Vagina (tissue), 2 donors: Measurements from ENCODE around the gene FAM219B. TPM values are rescaled to one million over a fixed set of nuclear protein-coding genes. Genes with fewer than 3 reads are reported as not detected.
"Not testable (repeated sequence)": the region's sequence is repeated elsewhere in the genome, so short reads cannot be mapped to it uniquely, and the experiment has no call there.

ENCODE experiments used
- DNase-seq, 2 donors: peaks; one replicate each; pipeline ENCODE4 v3.0.0-alpha.2; 2017; ENCODE audit errors: extremely low spot score in 2 of 2
- H3K27ac ChIP-seq: fragments of 200-600 bp; sonication (generic); one replicate; pipeline ENCODE4 v1.5.1; 2019
- H3K27me3 ChIP-seq: fragments of 200-600 bp; sonication (generic); one replicate; pipeline ENCODE4 v1.5.1; 2019
- H3K36me3 ChIP-seq, 2 donors: fragments of 200-600 bp; sonication (generic); one replicate each; pipeline ENCODE4 v1.5.1; 2017 to 2019
- H3K4me1 ChIP-seq: fragments of 200-600 bp; sonication (generic); one replicate; pipeline ENCODE4 v1.5.1; 2019
- H3K4me3 ChIP-seq, 2 donors: fragments of 200-600 bp; sonication (generic); 1 replicate in 1 of 2; 2 replicates in 1 of 2; pipeline ENCODE4 v1.5.1; 2016 to 2019
- H3K9me3 ChIP-seq: fragments of 200-600 bp; sonication (generic); one replicate; pipeline ENCODE4 v1.5.1; 2019
- POLR2A ChIP-seq, 2 donors: fragments of 450-650 bp; IDR thresholded peaks; one replicate each; pipeline ENCODE4 v1.6.1; 2017; ENCODE audit warnings: antibody characterized with exemption in 2 of 2, mild to moderate bottlenecking in 2 of 2, moderate library complexity in 2 of 2
- POLR2AphosphoS5 ChIP-seq, 2 donors: sonication (generic); formaldehyde crosslinking; IDR thresholded peaks; one replicate each; pipeline ENCODE4 v1.9.0; 2017; ENCODE audit warnings: antibody characterized with exemption in 2 of 2, mild to moderate bottlenecking in 2 of 2, low read depth in 1 of 2; ENCODE audit not compliant: insufficient read depth in 1 of 2
- intact Hi-C: fragments of 100-400 bp; cut with DNase I; formaldehyde crosslinking; loops from one replicate; pipeline ENCODE4 v1.15.1; 2023
- total RNA-seq: library from RNA; depleted of rRNA; stranded (reverse); fragments of >200 nt; gene quantifications from one replicate; pipeline ENCODE4 v1.2.3, GENCODE V29; 2016
- TF ChIP-seq, protein P1 (sequence below), 3 experiments: fragments of 450-650 bp in 2 of 3; fragments of 200-600 bp in 1 of 3; sonication (generic) in 1 of 3; IDR thresholded peaks; one replicate each; pipeline ENCODE4 v1.5.1; 2017 to 2019; ENCODE audit warnings: antibody characterized with exemption in 3 of 3, mild to moderate bottlenecking in 2 of 3, moderate library complexity in 2 of 3

The FAM219B gene
- total RNA-seq, 1 donor from 2014 or later, result 51.6 TPM

DNA sequence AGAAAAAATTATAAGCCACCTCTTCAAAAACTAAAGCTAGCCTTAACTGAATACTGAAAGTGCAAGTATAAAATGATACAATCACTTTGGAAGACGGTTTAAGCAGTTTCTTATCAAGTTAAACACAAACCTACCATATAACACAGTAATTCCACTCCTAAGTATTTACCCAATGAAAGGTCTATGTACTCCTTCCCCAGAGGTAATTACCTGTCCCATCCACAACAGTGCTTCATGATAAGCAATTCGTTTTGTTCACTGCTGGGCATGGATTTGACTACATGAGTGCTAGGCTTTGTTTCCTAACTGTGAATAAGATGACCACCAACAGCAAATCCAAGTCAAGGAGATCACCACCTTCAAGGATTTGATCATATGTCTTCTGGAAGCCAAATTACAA is 26.9 kb upstream of the FAM219B start:
- Histone ChIP-seq H3K4me3 (no peak overlapping the region), H3K27me3 (no peaks in the 10 kb centered on the region), H3K9me3 (no peaks in the 10 kb centered on the region), H3K27ac (no peak overlapping the region), H3K36me3 (peaks cover 0 to 11% of the 10 kb centered on the region in 2 donors), H3K4me1 (peaks cover 23% of the 10 kb centered on the region)
- no peak for DNase-seq
- TF ChIP-seq POLR2AphosphoS5 (IDR thresholded peaks at IDR 0.05; ENCODE audit: insufficient read depth in 1 of 2, low read depth in 1 of 2), result no peak
- TF ChIP-seq, protein P1, sequence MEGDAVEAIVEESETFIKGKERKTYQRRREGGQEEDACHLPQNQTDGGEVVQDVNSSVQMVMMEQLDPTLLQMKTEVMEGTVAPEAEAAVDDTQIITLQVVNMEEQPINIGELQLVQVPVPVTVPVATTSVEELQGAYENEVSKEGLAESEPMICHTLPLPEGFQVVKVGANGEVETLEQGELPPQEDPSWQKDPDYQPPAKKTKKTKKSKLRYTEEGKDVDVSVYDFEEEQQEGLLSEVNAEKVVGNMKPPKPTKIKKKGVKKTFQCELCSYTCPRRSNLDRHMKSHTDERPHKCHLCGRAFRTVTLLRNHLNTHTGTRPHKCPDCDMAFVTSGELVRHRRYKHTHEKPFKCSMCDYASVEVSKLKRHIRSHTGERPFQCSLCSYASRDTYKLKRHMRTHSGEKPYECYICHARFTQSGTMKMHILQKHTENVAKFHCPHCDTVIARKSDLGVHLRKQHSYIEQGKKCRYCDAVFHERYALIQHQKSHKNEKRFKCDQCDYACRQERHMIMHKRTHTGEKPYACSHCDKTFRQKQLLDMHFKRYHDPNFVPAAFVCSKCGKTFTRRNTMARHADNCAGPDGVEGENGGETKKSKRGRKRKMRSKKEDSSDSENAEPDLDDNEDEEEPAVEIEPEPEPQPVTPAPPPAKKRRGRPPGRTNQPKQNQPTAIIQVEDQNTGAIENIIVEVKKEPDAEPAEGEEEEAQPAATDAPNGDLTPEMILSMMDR (IDR thresholded peaks at IDR 0.05), result no peak
- no peak for TF ChIP-seq POLR2A (IDR thresholded peaks at IDR 0.05)
- intact Hi-C loops, result no loop called here

- H3K36me3 ChIP-seq, result peaks cover 0 to 39% of the 10 kb centered on the region in 2 donors
- peaks cover 4% of the 10 kb centered on the region for H3K4me1 ChIP-seq
- no peak for DNase-seq
- H3K27ac ChIP-seq, result no peak overlapping the region
- TF ChIP-seq POLR2AphosphoS5 (IDR thresholded peaks at IDR 0.05; ENCODE audit: insufficient read depth in 1 of 2, low read depth in 1 of 2) (no peak), POLR2A (IDR thresholded peaks at IDR 0.05) (no peak)
- TF ChIP-seq, protein P1 (IDR thresholded peaks at IDR 0.05), result no peak
- intact Hi-C loops, result no loop called here
- H3K4me3 ChIP-seq, result no peak overlapping the region
- H3K27me3 ChIP-seq, result no peaks in the 10 kb centered on the region
- H3K9me3 ChIP-seq, result no peaks in the 10 kb centered on the region
Measured at GRCh38 chr15:74928771-74929198, 22.1 kb upstream of the FAM219B start.

DNA sequence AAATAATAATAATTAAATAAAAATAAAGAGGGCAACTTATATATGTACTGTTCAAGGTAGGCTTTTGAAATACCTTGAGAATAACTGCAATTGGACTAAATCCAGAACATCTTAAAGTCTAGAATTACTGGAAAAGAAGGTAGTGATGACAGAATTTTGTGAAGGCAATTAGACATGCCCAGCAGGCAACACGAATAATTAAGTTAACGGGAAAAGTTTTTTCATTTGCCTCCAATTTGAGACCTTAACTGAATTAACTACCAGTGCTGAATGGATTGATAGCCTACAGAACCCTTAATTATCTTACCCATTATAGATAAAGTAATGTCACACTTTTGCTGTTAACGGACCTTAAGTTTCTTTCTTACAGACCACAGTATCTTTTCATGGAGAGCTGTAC is 17.9 kb upstream of the FAM219B start:
- Histone ChIP-seq H3K27ac (no peak overlapping the region), H3K36me3 (peaks cover 0 to 77% of the 10 kb centered on the region in 2 donors), H3K4me3 (no peak overlapping the region), H3K27me3 (no peaks in the 10 kb centered on the region), H3K9me3 (no peaks in the 10 kb centered on the region), H3K4me1 (no peaks in the 10 kb centered on the region)
- intact Hi-C loops, result no loop called here
- DNase-seq, result no peak
- TF ChIP-seq POLR2A (IDR thresholded peaks at IDR 0.05) (no peak), POLR2AphosphoS5 (IDR thresholded peaks at IDR 0.05; ENCODE audit: insufficient read depth in 1 of 2, low read depth in 1 of 2) (no peak)
- TF ChIP-seq, protein P1 (IDR thresholded peaks at IDR 0.05), result no peak

DNA sequence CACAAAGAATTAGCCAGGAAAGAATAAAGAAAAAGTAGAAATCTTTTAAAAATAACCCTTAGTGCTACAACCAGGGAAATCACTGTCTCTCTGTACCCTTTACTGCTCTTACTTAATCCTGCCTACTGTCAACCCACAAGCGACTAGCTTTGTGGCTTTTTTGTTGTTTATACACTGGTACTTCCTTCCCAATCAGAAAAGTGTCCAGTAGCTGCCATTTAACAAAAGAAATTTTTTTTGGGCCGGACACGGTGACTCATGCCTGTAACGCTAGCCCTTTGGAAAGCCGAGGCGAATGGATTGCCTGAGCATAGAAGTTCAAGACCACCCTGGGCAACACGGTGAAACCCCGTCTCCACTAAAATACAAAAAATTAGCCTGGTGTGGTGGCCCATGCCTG is 13.8 kb upstream of the FAM219B start:
- no peak overlapping the region for H3K4me3 ChIP-seq
- TF ChIP-seq POLR2AphosphoS5 (IDR thresholded peaks at IDR 0.05; ENCODE audit: insufficient read depth in 1 of 2, low read depth in 1 of 2) (no peak), POLR2A (IDR thresholded peaks at IDR 0.05) (no peak)
- TF ChIP-seq, protein P1 (IDR thresholded peaks at IDR 0.05), result no peak
- no peak overlapping the region for H3K27ac ChIP-seq
- DNase-seq, result no peak
- H3K27me3 ChIP-seq, result no peaks in the 10 kb centered on the region
- H3K4me1 ChIP-seq, result no peaks in the 10 kb centered on the region
- peaks cover 0 to 87% of the 10 kb centered on the region in 2 donors for H3K36me3 ChIP-seq
- intact Hi-C loops, result no loop called here
- no peaks in the 10 kb centered on the region for H3K9me3 ChIP-seq

- Histone ChIP-seq H3K27ac (no peak overlapping the region), H3K4me1 (no peaks in the 10 kb centered on the region), H3K27me3 (no peaks in the 10 kb centered on the region), H3K4me3 (no peak overlapping the region), H3K36me3 (peaks cover 0 to 75% of the 10 kb centered on the region in 2 donors), H3K9me3 (no peaks in the 10 kb centered on the region)
- TF ChIP-seq POLR2AphosphoS5 (IDR thresholded peaks at IDR 0.05; ENCODE audit: insufficient read depth in 1 of 2, low read depth in 1 of 2) (no peak), POLR2A (IDR thresholded peaks at IDR 0.05) (no peak)
- TF ChIP-seq, protein P1 (IDR thresholded peaks at IDR 0.05), result no peak
- intact Hi-C loops, result no loop called here
- no peak for DNase-seq
Measured at GRCh38 chr15:74917676-74918075, 11.0 kb upstream of the FAM219B start.

- DNase-seq, H3K27ac ChIP-seq, H3K4me1 ChIP-seq, H3K27me3 ChIP-seq, H3K4me3 ChIP-seq, H3K9me3 ChIP-seq, intact Hi-C loops: not testable (repeated sequence)
- H3K36me3 ChIP-seq, result peaks cover 0 to 51% of the 10 kb centered on the region in 2 donors
Measured at GRCh38 chr15:74913799-74914198, 7.1 kb upstream of the FAM219B start.
